Heart left ventricle (tissue), 16 donors: ENCODE data around the gene ATRN. TPM values are rescaled to one million over a fixed set of nuclear protein-coding genes. Genes with fewer than 3 reads are reported as not detected.
"Not testable (repeated sequence)": the region's sequence is repeated elsewhere in the genome, so short reads cannot be mapped to it uniquely, and the experiment has no call there.

Experiments
- ATAC-seq, 4 donors: fragments of 200-7000 bp; cut with Tn5 transposase; one replicate each; pipeline ENCODE4 v1.9.1; 2020 to 2022; ENCODE audit warnings: moderate library complexity in 4 of 4, mild to moderate bottlenecking in 3 of 4, moderate number of reproducible peaks in 1 of 4
- DNase-seq, 5 donors: peaks; one replicate each; pipeline ENCODE4 v3.0.0-alpha.2; 2020
- H3K27ac ChIP-seq, 12 donors: fragments of 200-600 bp; sonication (generic) in 4 of 12; one replicate each; pipeline versions ENCODE4 v1.5.0 to v1.8.0; 2016 to 2022; ENCODE audit warnings: mild to moderate bottlenecking in 2 of 12
- H3K27me3 ChIP-seq, 9 donors: fragments of 200-600 bp; sonication (generic) in 2 of 9; one replicate each; pipeline versions ENCODE4 v1.5.1 to v1.8.0; 2016 to 2022; ENCODE audit warnings: mild to moderate bottlenecking in 3 of 9
- H3K36me3 ChIP-seq, 9 donors: fragments of 200-600 bp; sonication (generic) in 2 of 9; one replicate each; pipeline versions ENCODE4 v1.5.0 to v1.8.0; 2018 to 2022; ENCODE audit warnings: mild to moderate bottlenecking in 2 of 9
- H3K4me1 ChIP-seq, 12 donors: fragments of 200-600 bp; sonication (generic) in 4 of 12; one replicate each; pipeline versions ENCODE4 v1.5.0 to v1.8.0; 2016 to 2022; ENCODE audit warnings: mild to moderate bottlenecking in 3 of 12
- H3K4me3 ChIP-seq, 12 donors: fragments of 200-600 bp; sonication (generic) in 4 of 12; one replicate each; pipeline versions ENCODE4 v1.5.0 to v1.8.0; 2017 to 2022; ENCODE audit warnings: mild to moderate bottlenecking in 9 of 12, moderate library complexity in 4 of 12
- H3K9me3 ChIP-seq, 12 donors: fragments of 200-600 bp; sonication (generic) in 4 of 12; one replicate each; pipeline versions ENCODE4 v1.5.0 to v1.8.0; 2016 to 2022; ENCODE audit warnings: mild to moderate bottlenecking in 1 of 12
- POLR2A ChIP-seq, 2 donors: fragments of 450-650 bp; IDR thresholded peaks; one replicate each; pipeline ENCODE4 v1.6.1; 2017; ENCODE audit warnings: antibody characterized with exemption in 2 of 2, mild to moderate bottlenecking in 2 of 2, moderate library complexity in 2 of 2
- WGBS, 4 donors: extraction: QIAGEN DNeasy Blood & Tissue Kit in 2 of 4; methylation state at CpG; one replicate each; pipeline versions ENCODE4 v1.1.5 to v1.1.7; 2013 to 2018; 5-methylcytosine and 5-hydroxymethylcytosine counted together
- intact Hi-C, 10 donors: fragments of 100-400 bp; cut with DNase I; formaldehyde crosslinking; loops; one replicate each; pipeline versions ENCODE4 v1.11.1 to v1.14.2; 2022
- polyA plus RNA-seq, 2 donors: library from polyadenylated mRNA; stranded (reverse); fragments of 200-250 nt; gene quantifications; one replicate each; pipeline ENCODE4 v1.2.3, GENCODE V29; 2013
- total RNA-seq, 9 donors: library from RNA; depleted of rRNA in 2 of 9; stranded (reverse); fragments of >200 nt in 2 of 9; fragmentation: NEBNext Ultra II Directional in 3 of 9; extraction: Animal tissue kit (Norgen Biotek cat#: 25700) in 3 of 9; gene quantifications; one replicate each; pipeline versions ENCODE4 v1.1.0 to v1.2.4, GENCODE V29; 2016 to 2023
- TF ChIP-seq, protein P1 (sequence below), 12 donors: fragments of 200-600 bp; sonication (generic) in 4 of 12; IDR thresholded peaks; one replicate each; pipeline versions ENCODE4 v1.5.0 to v1.8.0; 2018 to 2022; ENCODE audit warnings: antibody characterized with exemption in 12 of 12, mild to moderate bottlenecking in 5 of 12
- donor health status: ischemic (EF 13 %, LVEDD 7.1; RV severe dilation, severe dysfunction).
- donor health status: healthy with polysubstance abuse.
- donor health status: DM: no; HTN: yes; CAD: no.
- donor health status: DM: no; HTN: no; CAD: no.
- donor health status: ischemic (EF 25% LVEDD 6.9; RV normal size, moderate dysfunction).
- donor health status: ischemic (EF 25% LVEDD 5.7; RV mildly dilated, moderate dysfunction).
- donor health status: healthy.
- donor health status: DM: yes; HTN: yes; CAD: no.
- donor health status: ischemic (EF 35%, LVEDD 5.7; RV mildly dilated, moderate dysfunction).
- donor health status: nonischemic (EF 11% LVEDD 7.7; RV severe dilation, severe dysfunction).
- donor health status: DM: yes; HTN: yes; CAD: no.
- donor health status: PGD.
- donor health status: ischemic (EF 29% LVEDD 5.4; RV normal size, mild dysfunction).
- donor health status: nonischemic (EF 23%, LVEDD 6.1; RV moderate dilation, normal function).

Gene ATRN
- total and polyA plus RNA-seq, 11 donors: 4.8 to 44.7 (median 32.6) TPM

DNA sequence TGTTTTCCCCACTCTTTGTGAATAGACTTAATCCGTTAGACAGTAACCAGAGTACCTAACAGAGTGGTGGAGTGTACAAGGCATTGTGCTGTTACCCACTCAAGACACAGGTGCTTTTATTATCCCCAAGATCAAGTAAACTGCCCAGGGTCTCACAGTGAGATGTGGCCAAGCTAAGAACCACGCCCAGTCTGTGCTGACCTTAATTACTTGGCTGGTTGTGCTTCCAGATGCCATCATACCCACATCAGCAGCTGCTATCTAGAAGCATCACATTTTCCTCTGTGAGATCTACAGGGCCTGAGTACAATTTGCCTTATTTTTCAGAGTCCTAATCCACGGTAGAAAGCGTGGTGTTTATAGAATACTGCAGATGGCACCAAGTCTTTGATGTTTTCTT, 122.1 kb downstream of the ATRN start:
- Histone ChIP-seq H3K36me3 (peaks cover 0 to 89% (median 72%) of the 10 kb centered on the region in 9 donors), H3K9me3 (no peaks in the 10 kb centered on the region), H3K27ac (no peak overlapping the region), H3K4me3 (no peak overlapping the region), H3K4me1 (no peaks in the 10 kb centered on the region), H3K27me3 (no peaks in the 10 kb centered on the region)
- intact Hi-C loops: no loop called here
- no peak for TF ChIP-seq POLR2A (IDR thresholded peaks at IDR 0.05)
- TF ChIP-seq, protein P1, sequence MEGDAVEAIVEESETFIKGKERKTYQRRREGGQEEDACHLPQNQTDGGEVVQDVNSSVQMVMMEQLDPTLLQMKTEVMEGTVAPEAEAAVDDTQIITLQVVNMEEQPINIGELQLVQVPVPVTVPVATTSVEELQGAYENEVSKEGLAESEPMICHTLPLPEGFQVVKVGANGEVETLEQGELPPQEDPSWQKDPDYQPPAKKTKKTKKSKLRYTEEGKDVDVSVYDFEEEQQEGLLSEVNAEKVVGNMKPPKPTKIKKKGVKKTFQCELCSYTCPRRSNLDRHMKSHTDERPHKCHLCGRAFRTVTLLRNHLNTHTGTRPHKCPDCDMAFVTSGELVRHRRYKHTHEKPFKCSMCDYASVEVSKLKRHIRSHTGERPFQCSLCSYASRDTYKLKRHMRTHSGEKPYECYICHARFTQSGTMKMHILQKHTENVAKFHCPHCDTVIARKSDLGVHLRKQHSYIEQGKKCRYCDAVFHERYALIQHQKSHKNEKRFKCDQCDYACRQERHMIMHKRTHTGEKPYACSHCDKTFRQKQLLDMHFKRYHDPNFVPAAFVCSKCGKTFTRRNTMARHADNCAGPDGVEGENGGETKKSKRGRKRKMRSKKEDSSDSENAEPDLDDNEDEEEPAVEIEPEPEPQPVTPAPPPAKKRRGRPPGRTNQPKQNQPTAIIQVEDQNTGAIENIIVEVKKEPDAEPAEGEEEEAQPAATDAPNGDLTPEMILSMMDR (IDR thresholded peaks at IDR 0.05): no peak
- no peak for DNase-seq
- no peak for ATAC-seq
- 93 to 96% (median 95%) methylated on average over 4 of the region's 4 CpGs for WGBS, 4 donors

DNA sequence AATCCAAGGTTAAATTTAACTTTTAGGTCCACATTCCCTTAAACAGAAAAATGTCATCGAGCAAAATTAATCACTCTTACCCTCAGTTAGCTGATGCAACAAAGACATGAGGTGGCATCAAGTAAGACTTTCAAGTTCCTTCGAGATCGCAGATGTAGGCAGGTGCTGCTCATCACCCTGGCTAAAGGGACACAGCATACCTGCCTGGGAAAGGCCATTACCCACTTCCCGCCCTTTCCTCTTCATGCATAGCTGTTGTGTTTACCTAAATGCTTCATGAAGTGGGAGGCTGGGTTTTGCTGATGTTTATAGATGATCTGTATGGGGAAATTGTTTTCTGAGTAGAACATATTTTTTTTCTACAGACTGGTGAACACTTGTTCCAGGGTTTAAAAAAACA, 124.7 kb downstream of the ATRN start:
- Histone ChIP-seq H3K4me3 (no peak overlapping the region), H3K27ac (no peak overlapping the region), H3K36me3 (peaks cover 0 to 98% (median 96%) of the 10 kb centered on the region in 9 donors), H3K4me1 (no peaks in the 10 kb centered on the region), H3K27me3 (no peaks in the 10 kb centered on the region), H3K9me3 (no peaks in the 10 kb centered on the region)
- TF ChIP-seq, protein P1 (IDR thresholded peaks at IDR 0.05): no peak
- no peak for TF ChIP-seq POLR2A (IDR thresholded peaks at IDR 0.05)
- intact Hi-C loops: no loop called here
- 94 to 97% (median 96%) methylated on average over 4 of the region's 4 CpGs for WGBS, 4 donors
- DNase-seq (no peak), ATAC-seq (no peak)

DNA sequence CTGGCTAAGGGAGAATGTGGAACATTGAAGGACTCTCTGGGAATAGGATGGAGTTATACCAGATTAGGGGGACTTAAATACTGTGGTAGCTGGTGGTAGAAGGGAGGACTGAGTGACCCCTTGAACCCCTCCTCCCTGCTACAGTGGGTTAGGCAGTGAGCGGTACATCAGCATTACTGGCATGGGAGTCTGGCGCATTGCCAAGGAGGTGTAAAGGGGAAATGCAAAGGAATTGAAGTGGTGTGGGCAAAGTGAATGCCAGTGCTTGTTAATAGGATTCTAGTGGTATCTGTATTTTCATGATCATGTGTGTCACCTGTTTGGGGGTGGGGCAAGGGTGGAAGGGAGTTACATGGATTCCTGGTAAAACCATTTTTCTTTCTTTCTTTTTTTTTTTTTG, 132.3 kb downstream of the ATRN start:
- intact Hi-C loops: no loop called here
- 70 to 84% (median 76%) methylated on average over 2 of the region's 2 CpGs for WGBS, 4 donors
- peaks cover 0 to 91% (median 82%) of the 10 kb centered on the region in 9 donors for H3K36me3 ChIP-seq

DNA sequence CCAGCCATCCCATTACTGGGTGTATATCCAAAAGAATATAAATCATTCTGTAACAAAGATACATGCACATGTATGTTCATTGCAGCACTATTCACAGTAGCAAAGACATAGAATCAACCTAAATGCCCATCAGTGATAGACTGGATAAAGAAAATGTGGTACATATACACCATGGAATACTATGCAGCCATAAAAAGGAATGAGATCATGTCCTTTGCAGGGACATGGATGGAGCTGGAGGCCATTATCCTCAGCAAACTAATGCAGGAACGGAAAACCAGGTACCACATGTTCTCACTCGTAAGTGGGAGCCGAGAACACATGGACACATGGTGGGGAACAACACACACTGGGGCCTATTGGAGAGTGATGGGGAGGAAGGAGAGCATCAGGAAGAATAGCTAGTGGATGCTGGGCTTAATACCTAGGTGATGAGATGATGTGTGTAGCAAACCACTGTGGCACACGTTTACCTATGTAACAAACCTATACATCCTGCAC, 134.6 kb downstream of the ATRN start:
- H3K4me3 ChIP-seq, ATAC-seq, H3K4me1 ChIP-seq, H3K9me3 ChIP-seq, H3K27me3 ChIP-seq, DNase-seq, intact Hi-C loops, H3K27ac ChIP-seq: not testable (repeated sequence)
- peaks cover 0 to 73% (median 64%) of the 10 kb centered on the region in 9 donors for H3K36me3 ChIP-seq
- 97% methylated on average over 4 of the region's 4 CpGs for WGBS, 4 donors

More for the DNA sequence above, 132.3 kb downstream of the ATRN start:
- TF ChIP-seq POLR2A (IDR thresholded peaks at IDR 0.05): no peak
- TF ChIP-seq, protein P1 (IDR thresholded peaks at IDR 0.05): no peak
- no peaks in the 10 kb centered on the region for H3K4me1 ChIP-seq
- H3K4me3 ChIP-seq: no peak overlapping the region
- H3K27ac ChIP-seq: no peak overlapping the region
- no peak for DNase-seq
- H3K27me3 ChIP-seq: no peaks in the 10 kb centered on the region
- no peak for ATAC-seq
- H3K9me3 ChIP-seq: no peaks in the 10 kb centered on the region

DNA sequence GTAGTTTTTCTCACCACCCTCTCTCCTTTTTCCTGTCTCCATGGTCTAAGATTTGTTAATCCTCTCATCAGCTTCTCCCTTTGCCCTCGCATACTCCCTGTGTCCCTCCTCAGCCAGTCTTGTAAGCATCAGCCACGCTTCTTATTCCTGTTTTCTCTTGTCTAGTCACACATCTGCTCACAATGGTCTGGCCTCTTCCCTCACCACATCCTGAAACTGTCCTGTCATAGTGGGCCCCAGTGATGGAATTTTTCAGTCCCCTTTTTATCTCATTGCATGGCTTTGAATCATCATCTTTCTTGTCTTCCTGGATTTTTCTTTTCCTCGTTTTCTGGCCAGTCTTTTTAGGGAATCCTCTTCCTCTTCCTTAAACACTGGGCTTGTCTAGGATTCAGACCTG, 135.2 kb downstream of the ATRN start:
- WGBS, 4 donors: 70 to 80% (median 75%) methylated on average over 3 of the region's 3 CpGs
- intact Hi-C loops: no loop called here
- DNase-seq (no peak), ATAC-seq (no peak)
- TF ChIP-seq POLR2A (IDR thresholded peaks at IDR 0.05): no peak
- TF ChIP-seq, protein P1 (IDR thresholded peaks at IDR 0.05): no peak
- no peaks in the 10 kb centered on the region for H3K27me3 ChIP-seq
- H3K9me3 ChIP-seq: no peaks in the 10 kb centered on the region
- no peak overlapping the region for H3K4me3 ChIP-seq
- H3K36me3 ChIP-seq: peaks cover 0 to 67% (median 58%) of the 10 kb centered on the region in 9 donors
- H3K4me1 ChIP-seq: no peaks in the 10 kb centered on the region
- H3K27ac ChIP-seq: no peak overlapping the region
